H9 (cell line): ENCODE results near the gene APLP2. TPM values are rescaled to one million over a fixed set of nuclear protein-coding genes. Genes with fewer than 3 reads are reported as not detected.

Experiments used
- DNase-seq: peaks from one replicate; pipeline ENCODE4 v3.0.0-alpha.2; 2017
- H2AFZ ChIP-seq: one replicate; pipeline ENCODE4 v1.6.1; 2013; ENCODE audit warnings: mild to moderate bottlenecking, low read length, control low read depth, moderate library complexity
- H2AK5ac ChIP-seq: 2 replicates; pipeline ENCODE4 v1.6.1; 2013; ENCODE audit warnings: low read length, control low read depth, mixed read lengths; ENCODE audit not compliant: insufficient read length
- H2BK120ac ChIP-seq: one replicate; pipeline ENCODE4 v1.6.1; 2013; ENCODE audit warnings: low read depth, mild to moderate bottlenecking, low read length, control low read depth, inconsistent platforms; ENCODE audit not compliant: poor library complexity, severe bottlenecking
- H2BK12ac ChIP-seq: 2 replicates; pipeline ENCODE4 v1.6.1; 2013; ENCODE audit warnings: low read length, control low read depth, mixed read lengths, low read depth; ENCODE audit not compliant: insufficient read length
- H2BK15ac ChIP-seq: 2 replicates; pipeline ENCODE4 v1.6.1; 2013; ENCODE audit warnings: low read depth, low read length, control low read depth
- H2BK20ac ChIP-seq: one replicate; pipeline ENCODE4 v1.6.1; 2013; ENCODE audit warnings: low read depth, mild to moderate bottlenecking, low read length, control low read depth, inconsistent platforms; ENCODE audit not compliant: poor library complexity, severe bottlenecking
- H2BK5ac ChIP-seq: 2 replicates; pipeline ENCODE4 v1.6.1; 2013; ENCODE audit warnings: low read length, control low read depth, mixed read lengths; ENCODE audit not compliant: insufficient read length
- H3K14ac ChIP-seq: 2 replicates; pipeline ENCODE4 v1.6.1; 2013; ENCODE audit warnings: low read length, control low read depth; ENCODE audit not compliant: insufficient read depth
- H3K18ac ChIP-seq: 2 replicates; pipeline ENCODE4 v1.6.1; 2013; ENCODE audit warnings: low read depth, mild to moderate bottlenecking, mixed read lengths, low read length, control low read depth; ENCODE audit not compliant: insufficient read length
- H3K23ac ChIP-seq: 2 replicates; pipeline ENCODE4 v1.6.1; 2013; ENCODE audit warnings: low read length, control low read depth, mixed read lengths, low read depth; ENCODE audit not compliant: insufficient read length
- H3K23me2 ChIP-seq: 2 replicates; pipeline ENCODE4 v1.6.1; 2013; ENCODE audit warnings: low read depth, mild to moderate bottlenecking, mixed read lengths, low read length, control low read depth; ENCODE audit not compliant: insufficient read length, poor library complexity, severe bottlenecking
- H3K27ac ChIP-seq: 2 replicates; pipeline ENCODE4 v1.5.1; 2013; ENCODE audit warnings: low read length, control low read depth, mixed read lengths, low read depth; ENCODE audit not compliant: insufficient read length
- H3K27me3 ChIP-seq: 2 replicates; pipeline ENCODE4 v1.6.1; 2013; ENCODE audit warnings: low read length, control low read depth, inconsistent platforms; ENCODE audit not compliant: insufficient read depth
- H3K4ac ChIP-seq: 2 replicates; pipeline ENCODE4 v1.6.1; 2013; ENCODE audit warnings: low read depth, mild to moderate bottlenecking, control low read depth, inconsistent platforms, low read length, moderate library complexity
- H3K4me1 ChIP-seq: 2 replicates; pipeline ENCODE4 v1.6.1; 2013; ENCODE audit warnings: low read length, control low read depth, inconsistent platforms; ENCODE audit not compliant: insufficient read depth
- H3K4me2 ChIP-seq: 2 replicates; pipeline ENCODE4 v1.6.1; 2013; ENCODE audit warnings: low read length, control low read depth, mixed read lengths; ENCODE audit not compliant: insufficient read length, insufficient read depth
- H3K56ac ChIP-seq: 2 replicates; pipeline ENCODE4 v1.6.1; 2013; ENCODE audit warnings: low read depth, mild to moderate bottlenecking, mixed read lengths, low read length, control low read depth; ENCODE audit not compliant: insufficient read length
- H3K79me1 ChIP-seq: 2 replicates; pipeline ENCODE4 v1.6.1; 2013; ENCODE audit warnings: low read depth, mild to moderate bottlenecking, moderate library complexity, low read length, control low read depth, inconsistent platforms; ENCODE audit not compliant: insufficient read depth, poor library complexity, severe bottlenecking
- H3K79me2 ChIP-seq: 2 replicates; pipeline ENCODE4 v1.6.1; 2013; ENCODE audit warnings: low read length, control low read depth, inconsistent platforms; ENCODE audit not compliant: insufficient read depth
- H3K9ac ChIP-seq: 2 replicates; pipeline ENCODE4 v1.6.1; 2013; ENCODE audit warnings: low read length, control low read depth, mixed read lengths; ENCODE audit not compliant: insufficient read length; ENCODE audit errors: extremely low read depth
- H3K9me3 ChIP-seq: one replicate; pipeline ENCODE4 v1.6.1; 2013; ENCODE audit warnings: low read depth, low read length, inconsistent platforms; ENCODE audit not compliant: control insufficient read depth
- H3T11ph ChIP-seq: one replicate; pipeline ENCODE4 v1.6.1; 2013; ENCODE audit warnings: mild to moderate bottlenecking, low read length, control low read depth, inconsistent platforms
- H4K20me1 ChIP-seq: one replicate; pipeline ENCODE4 v1.6.1; 2013; ENCODE audit not compliant: control insufficient read depth, insufficient read length, insufficient read depth
- H4K5ac ChIP-seq: 2 replicates; pipeline ENCODE4 v1.6.1; 2013; ENCODE audit warnings: low read depth, mild to moderate bottlenecking, mixed read lengths, low read length, control low read depth; ENCODE audit not compliant: insufficient read length
- H4K8ac ChIP-seq: replicated peaks from 2 replicates; pipeline ENCODE4 v1.6.1; 2013; ENCODE audit warnings: low read length, control low read depth, mixed read lengths, low read depth; ENCODE audit not compliant: insufficient read length
- H4K91ac ChIP-seq: 2 replicates; pipeline ENCODE4 v1.6.1; 2013; ENCODE audit warnings: low read depth, mild to moderate bottlenecking, moderate library complexity, mixed read lengths, low read length, control low read depth; ENCODE audit not compliant: insufficient read length
- H3K27ac Mint-ChIP-seq, 3 experiments: 2 replicates in 2 of 3; 3 replicates in 1 of 3; pipeline ENCODE4 v1.8.0; 2020 to 2021; ENCODE audit warnings: mixed read lengths in 3 of 3, mild to moderate bottlenecking in 1 of 3, moderate library complexity in 1 of 3
- H3K27me3 Mint-ChIP-seq: 2 replicates; pipeline ENCODE4 v1.8.0; 2021; ENCODE audit warnings: low read depth, mild to moderate bottlenecking, moderate library complexity, mixed read lengths
- H3K36me3 Mint-ChIP-seq, 3 experiments: 2 replicates in 2 of 3; 3 replicates in 1 of 3; pipeline ENCODE4 v1.8.0; 2020 to 2021; ENCODE audit warnings: low read depth in 3 of 3, mixed read lengths in 3 of 3; ENCODE audit not compliant: insufficient read depth in 1 of 3
- H3K4me1 Mint-ChIP-seq, 2 experiments: 2 replicates each; pipeline ENCODE4 v1.8.0; 2020; ENCODE audit warnings: mixed read lengths in 2 of 2
- H3K4me3 Mint-ChIP-seq, 2 experiments: 2 replicates in 1 of 2; 3 replicates in 1 of 2; pipeline ENCODE4 v1.8.0; 2020 to 2021; ENCODE audit warnings: mild to moderate bottlenecking in 2 of 2, mixed read lengths in 2 of 2, moderate library complexity in 1 of 2
- H3K9me3 Mint-ChIP-seq, 2 experiments: 2 replicates in 1 of 2; 3 replicates in 1 of 2; pipeline ENCODE4 v1.8.0; 2020; ENCODE audit warnings: mild to moderate bottlenecking in 2 of 2, mixed read lengths in 2 of 2, moderate library complexity in 1 of 2
- WGBS: extraction: QIAGEN DNeasy Blood & Tissue Kit; methylation state at CpG from one replicate; pipeline ENCODE4 v1.1.7; 2013; ENCODE audit warnings: missing lambda C conversion rate, low lambda C conversion rate, mixed read lengths; ENCODE audit not compliant: insufficient read length; ENCODE audit errors: extremely low coverage; 5-methylcytosine and 5-hydroxymethylcytosine counted together
- total RNA-seq: library from RNA; stranded (reverse); gene quantifications from 2 replicates; pipeline ENCODE4 v1.2.1, GENCODE V29; 2021
- TF ChIP-seq, protein P1 (sequence below): fragments of 200-600 bp; sonication (generic); conservative IDR thresholded peaks from 3 replicates; pipeline ENCODE4 v1.8.0; 2021; ENCODE audit warnings: antibody characterized with exemption, mild to moderate bottlenecking

Gene APLP2
- total RNA-seq, 1 experiment from 2014 or later = 328 TPM

GRCh38 chr11:130078080-130078479 lies 8.4 kb downstream of the APLP2 start:
- H2BK120ac ChIP-seq = no peak overlapping the region
- H4K8ac ChIP-seq = no peak overlapping the region
- H3K18ac ChIP-seq = no peak overlapping the region
- H4K20me1 ChIP-seq = no peaks in the 10 kb centered on the region
- no peak overlapping the region for H2AFZ ChIP-seq
- H3K27me3 ChIP-seq = no peaks in the 10 kb centered on the region
- Mint-ChIP-seq H3K27me3 (no peaks in the 10 kb centered on the region), H3K4me3 (no peak overlapping the region), H3K36me3 (peaks cover 6 to 12% (median 10%) of the 10 kb centered on the region in 3 experiments), H3K27ac (no peak overlapping the region), H3K9me3 (no peaks in the 10 kb centered on the region), H3K4me1 (peaks cover 17 to 18% of the 10 kb centered on the region in 2 experiments)
- H2BK15ac ChIP-seq = no peak overlapping the region
- peaks cover 15% of the 10 kb centered on the region for H3K79me1 ChIP-seq
- TF ChIP-seq, protein P1, sequence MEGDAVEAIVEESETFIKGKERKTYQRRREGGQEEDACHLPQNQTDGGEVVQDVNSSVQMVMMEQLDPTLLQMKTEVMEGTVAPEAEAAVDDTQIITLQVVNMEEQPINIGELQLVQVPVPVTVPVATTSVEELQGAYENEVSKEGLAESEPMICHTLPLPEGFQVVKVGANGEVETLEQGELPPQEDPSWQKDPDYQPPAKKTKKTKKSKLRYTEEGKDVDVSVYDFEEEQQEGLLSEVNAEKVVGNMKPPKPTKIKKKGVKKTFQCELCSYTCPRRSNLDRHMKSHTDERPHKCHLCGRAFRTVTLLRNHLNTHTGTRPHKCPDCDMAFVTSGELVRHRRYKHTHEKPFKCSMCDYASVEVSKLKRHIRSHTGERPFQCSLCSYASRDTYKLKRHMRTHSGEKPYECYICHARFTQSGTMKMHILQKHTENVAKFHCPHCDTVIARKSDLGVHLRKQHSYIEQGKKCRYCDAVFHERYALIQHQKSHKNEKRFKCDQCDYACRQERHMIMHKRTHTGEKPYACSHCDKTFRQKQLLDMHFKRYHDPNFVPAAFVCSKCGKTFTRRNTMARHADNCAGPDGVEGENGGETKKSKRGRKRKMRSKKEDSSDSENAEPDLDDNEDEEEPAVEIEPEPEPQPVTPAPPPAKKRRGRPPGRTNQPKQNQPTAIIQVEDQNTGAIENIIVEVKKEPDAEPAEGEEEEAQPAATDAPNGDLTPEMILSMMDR = no peak
- H3K79me2 ChIP-seq = peaks cover 36% of the 10 kb centered on the region; the same call in 1 of the 2 replicates
- no peak overlapping the region for H2BK20ac ChIP-seq
- DNase-seq = no peak
- no peaks in the 10 kb centered on the region for H3K23me2 ChIP-seq
- H4K5ac ChIP-seq = no peak overlapping the region
- H3K9ac ChIP-seq = no peak overlapping the region
- H3K23ac ChIP-seq = no peak overlapping the region
- no peak overlapping the region for H2BK5ac ChIP-seq
- H4K91ac ChIP-seq = no peak overlapping the region
- no peak overlapping the region for H3T11ph ChIP-seq
- no peak overlapping the region for H3K14ac ChIP-seq
- H3K27ac ChIP-seq = no peak overlapping the region
- H3K4ac ChIP-seq = no peak overlapping the region
- no CpG with 5 or more reads among the region's 6 CpGs for WGBS
- no peak overlapping the region for H3K56ac ChIP-seq
- H2AK5ac ChIP-seq = no peak overlapping the region
- H3K4me2 ChIP-seq = no peak overlapping the region
- no peaks in the 10 kb centered on the region for H3K9me3 ChIP-seq
- peaks cover 4% of the 10 kb centered on the region; the same call in 1 of the 2 replicates for H3K4me1 ChIP-seq
- no peak overlapping the region for H2BK12ac ChIP-seq
